Measurements from ENCODE around the gene ELF2.

GRCh38 chr4:139209470-139210063 lies 32.5 kb upstream of the ELF2 start:
- TF ChIP-seq, protein P1, sequence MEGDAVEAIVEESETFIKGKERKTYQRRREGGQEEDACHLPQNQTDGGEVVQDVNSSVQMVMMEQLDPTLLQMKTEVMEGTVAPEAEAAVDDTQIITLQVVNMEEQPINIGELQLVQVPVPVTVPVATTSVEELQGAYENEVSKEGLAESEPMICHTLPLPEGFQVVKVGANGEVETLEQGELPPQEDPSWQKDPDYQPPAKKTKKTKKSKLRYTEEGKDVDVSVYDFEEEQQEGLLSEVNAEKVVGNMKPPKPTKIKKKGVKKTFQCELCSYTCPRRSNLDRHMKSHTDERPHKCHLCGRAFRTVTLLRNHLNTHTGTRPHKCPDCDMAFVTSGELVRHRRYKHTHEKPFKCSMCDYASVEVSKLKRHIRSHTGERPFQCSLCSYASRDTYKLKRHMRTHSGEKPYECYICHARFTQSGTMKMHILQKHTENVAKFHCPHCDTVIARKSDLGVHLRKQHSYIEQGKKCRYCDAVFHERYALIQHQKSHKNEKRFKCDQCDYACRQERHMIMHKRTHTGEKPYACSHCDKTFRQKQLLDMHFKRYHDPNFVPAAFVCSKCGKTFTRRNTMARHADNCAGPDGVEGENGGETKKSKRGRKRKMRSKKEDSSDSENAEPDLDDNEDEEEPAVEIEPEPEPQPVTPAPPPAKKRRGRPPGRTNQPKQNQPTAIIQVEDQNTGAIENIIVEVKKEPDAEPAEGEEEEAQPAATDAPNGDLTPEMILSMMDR (IDR thresholded peaks at IDR 0.05), result no peak
- TF ChIP-seq POLR2A (IDR thresholded peaks at IDR 0.05), result no peak

Measured in vagina (tissue), 2 donors.